ENCODE data around the gene SDR9C7.
A peak's percentile ranks its signal among the peaks of the same experiment; 100 is the strongest.
"Not testable (repeated sequence)": the region's sequence is repeated elsewhere in the genome, so short reads cannot be mapped to it uniquely, and the experiment has no call there.

The SDR9C7 gene

DNA sequence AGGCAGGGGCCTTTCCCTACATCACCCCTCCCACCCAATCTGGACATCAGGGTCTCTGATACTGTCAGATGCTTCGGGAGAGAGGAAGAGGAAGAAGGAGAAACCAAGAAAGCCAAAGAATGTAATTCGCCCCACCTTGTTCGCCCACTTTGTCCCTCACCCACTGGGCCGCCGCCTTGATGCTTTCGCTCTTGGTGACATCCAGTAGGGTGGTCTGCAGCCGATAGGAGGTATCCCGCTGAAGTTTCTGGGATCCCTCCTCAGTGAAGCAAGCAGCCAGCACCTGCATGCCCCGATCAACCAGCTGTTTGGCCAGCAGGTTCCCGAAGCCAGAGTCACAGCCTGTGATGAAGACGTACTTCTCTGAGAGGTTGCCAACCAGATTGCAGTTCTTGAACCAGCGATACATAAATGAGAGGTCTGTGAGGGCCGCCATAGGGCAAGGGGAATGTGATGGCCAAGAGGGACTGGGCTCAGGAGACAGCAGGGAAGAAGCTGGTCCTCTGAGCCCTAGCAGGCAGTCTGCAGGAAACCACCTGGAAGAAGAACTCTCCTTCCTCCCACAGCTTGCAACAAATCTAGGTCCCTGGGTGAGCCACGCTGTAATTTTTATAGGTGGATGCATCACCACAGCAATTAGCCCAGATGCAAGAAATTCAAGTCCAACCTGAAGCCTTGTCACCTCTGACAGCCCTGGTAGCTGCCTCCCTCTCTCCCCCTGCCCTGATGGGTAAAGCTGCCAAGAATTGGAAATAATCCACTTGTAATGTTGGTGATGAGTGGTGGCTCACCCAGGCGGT, at the start of gene SDR9C7:
Gene SDR9C7 (minus strand): TSS at position 583 of the 800 bp plus-strand sequence. CDS start 147 bp downstream, at position 436.
- no peak for DNase-seq (ENCODE audit: low read depth)

DNA sequence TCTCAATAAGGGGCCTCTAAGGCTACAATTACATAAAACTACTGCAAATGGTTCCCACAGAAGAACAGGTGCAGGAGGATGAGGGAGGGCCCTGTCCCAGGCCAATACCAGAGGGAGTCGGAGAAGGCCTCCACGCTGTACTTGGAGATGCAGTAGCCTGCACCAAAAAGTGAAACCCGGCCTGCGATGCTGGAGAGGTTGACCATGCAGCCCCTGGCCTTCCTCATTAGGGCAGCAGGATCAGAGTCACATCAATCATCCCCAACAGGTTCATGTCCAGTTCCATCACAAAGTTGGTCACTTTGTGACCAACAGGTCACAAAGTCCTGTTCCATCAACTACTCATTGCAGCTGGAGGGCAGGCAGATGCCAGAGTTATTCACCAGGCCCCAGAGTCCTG, 49.2 kb upstream of the SDR9C7 start:
- no peak for DNase-seq (ENCODE audit: low read depth)

DNA sequence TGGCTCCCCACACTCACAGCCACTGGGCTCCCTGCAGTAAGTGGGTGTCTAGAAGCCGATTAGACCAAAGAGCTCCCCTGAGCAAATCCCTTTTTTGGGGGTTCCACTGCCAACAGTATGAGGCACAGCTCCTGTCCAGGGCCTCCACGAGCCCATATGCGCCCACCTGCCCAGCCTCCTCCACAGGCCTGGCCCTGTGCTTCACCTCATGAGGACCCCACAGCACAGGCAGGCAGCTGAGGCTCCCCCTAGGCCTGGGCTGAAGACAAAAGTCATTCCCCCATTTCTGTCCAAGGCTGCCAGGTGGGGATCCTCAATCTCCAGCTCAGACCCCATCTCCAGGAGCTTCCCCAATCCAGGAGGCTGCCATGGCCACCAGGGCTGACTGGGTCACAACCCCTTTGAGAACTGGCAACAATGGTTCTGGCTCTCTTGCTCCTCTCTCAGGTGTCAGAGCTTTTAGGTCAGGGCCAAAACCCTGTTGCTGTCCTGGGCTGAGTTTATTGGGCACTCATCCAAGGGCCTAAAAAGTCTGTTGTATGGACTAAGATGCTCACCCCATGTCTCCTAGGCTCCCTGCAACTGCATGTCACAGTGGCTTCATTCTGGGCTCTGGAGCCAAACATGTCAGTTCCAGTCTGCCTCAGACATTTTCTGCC, 48.5 kb upstream of the SDR9C7 start:
- not testable (repeated sequence) for DNase-seq (ENCODE audit: low read depth)

DNA sequence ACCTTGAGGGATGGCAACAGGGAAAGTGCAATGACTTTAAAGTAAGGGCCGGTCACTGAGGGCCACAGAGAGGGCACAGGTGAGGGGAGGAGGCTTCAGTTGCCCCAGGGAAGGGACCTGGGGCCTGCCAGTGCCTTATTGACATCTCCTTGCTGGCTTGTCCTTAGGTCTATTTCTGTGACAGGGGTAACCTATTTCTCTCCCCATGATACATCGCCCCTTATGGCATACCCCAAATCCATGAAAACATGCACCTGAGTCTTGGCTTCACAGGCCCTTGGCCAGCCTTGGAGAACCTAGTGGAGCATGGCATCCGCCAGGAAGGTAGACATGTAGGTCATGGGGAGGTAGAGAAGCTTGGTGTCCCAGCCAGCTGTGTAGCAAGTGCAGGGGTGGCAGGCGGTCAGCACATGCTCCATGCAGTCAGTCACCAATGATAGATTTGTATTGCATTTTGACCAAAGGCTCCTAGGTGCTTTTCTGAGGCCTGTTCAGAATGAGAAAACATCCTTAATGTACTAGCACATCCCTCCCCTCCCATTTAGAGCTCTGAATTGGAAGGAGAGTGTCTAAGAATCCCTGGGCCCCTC, 46.8 kb upstream of the SDR9C7 start:
- DNase-seq (ENCODE audit: low read depth) = no peak

DNA sequence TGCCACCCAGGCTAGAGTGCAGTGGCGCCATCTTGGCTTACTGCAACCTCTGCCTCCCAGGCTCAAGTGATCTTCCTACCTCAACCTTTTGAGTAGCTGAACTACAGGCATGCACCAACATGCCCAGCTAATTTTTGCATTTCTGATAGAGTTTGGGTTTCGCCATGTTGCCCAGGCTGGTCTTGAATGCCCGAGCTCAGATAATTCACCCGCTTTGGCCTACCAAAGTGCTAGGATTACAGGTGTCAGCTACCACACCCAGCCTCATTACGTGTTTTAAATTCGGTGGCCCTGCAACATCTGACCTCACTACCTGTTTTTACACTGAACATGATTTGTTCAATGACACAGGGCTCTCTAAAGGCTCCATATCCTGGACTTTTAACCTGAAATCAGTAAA, 46.1 kb upstream of the SDR9C7 start:
- DNase-seq (ENCODE audit: low read depth) = no peak

DNA sequence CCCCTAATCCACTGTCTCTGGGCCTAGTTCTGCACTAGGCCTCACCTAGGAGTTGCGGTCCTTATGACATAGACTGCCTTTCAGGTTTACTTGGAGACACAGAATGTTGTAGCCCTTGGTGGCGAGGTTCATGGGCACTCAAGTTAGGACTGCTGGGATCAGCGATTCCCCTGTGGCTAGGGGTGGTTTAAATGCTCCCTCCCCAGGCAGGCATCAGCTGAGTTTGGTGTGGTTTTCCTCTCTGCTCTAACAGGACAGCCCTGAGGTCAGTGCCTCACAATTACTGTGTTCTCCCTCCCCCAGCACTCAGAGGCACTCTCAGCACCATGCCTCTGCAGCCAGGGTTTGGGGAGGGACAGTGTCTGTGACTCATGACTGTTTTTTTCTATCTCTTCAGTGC, 45.4 kb upstream of the SDR9C7 start:
- no peak for DNase-seq (ENCODE audit: low read depth)

DNA sequence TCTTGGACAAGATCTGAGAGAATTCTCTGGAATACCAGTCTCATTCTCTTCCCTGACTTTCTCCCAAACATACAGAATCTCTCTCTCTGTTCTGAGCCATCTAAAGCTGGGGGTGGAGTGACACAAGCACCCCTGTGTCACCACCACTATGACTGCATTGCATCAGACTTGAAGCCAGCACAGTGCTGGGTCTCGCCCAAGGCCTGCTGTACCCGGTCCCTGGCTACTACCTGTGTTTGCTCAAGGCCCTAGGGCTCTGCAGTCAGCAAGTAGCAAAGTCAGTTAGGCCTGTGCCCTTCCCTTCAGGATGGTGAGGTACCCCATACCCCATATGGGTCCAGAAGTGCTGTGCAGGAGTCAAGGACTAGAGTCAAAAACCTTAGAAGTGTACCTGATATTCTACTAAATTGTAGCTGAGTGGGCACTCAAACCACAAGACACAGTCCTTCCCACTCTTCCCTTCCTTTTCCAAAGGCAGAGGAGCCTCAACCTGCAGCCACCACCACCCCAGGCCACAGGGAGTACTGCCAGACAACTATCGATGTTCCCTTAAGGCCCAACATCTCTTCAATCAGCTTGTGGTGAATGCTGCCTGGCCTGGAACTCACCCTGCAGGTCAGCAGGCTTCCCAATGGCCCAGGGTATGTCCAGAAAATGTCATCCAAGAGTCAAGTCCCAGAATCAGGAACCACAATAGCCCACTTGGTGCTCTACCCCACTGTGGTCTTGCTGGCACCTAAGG, 44.4 kb upstream of the SDR9C7 start:
- DNase-seq (ENCODE audit: low read depth) = no peak

DNA sequence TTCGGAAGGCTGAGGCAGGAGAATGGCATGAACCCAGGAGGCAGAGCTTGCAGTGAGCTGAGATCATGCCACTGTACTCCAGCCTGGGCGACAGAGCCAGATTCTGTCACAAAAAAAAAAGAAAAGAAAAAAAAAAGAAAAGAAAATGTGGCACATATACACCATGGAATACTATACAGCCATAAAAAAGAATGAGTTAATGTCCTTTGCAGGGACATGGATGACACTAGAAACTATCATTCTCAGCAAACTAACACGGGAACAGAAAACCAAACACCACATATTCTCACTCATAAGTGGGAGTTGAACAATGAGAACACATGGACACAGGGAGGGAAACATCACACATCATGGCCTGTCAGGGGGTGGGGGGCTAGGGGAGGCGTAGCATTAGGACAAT, 43.2 kb upstream of the SDR9C7 start:
- not testable (repeated sequence) for DNase-seq (ENCODE audit: low read depth)

DNA sequence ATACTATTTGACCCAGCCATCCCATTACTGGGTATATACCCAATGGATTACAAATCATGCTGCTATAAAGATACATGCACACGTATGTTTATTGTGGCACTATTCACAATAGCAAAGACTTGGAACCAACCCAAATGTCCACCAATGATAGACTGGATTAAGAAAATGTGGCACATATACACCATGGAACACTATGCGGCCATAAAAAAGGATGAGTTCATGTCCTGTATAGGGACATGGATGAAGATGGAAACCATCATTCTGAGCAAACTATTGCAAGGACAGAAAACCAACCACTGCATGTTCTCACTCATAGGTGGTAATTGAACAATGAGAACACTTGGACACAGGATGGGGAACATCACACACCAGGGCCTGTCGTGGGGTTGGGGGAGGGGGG, 40.0 kb upstream of the SDR9C7 start:
- DNase-seq (ENCODE audit: low read depth) = not testable (repeated sequence)

DNA sequence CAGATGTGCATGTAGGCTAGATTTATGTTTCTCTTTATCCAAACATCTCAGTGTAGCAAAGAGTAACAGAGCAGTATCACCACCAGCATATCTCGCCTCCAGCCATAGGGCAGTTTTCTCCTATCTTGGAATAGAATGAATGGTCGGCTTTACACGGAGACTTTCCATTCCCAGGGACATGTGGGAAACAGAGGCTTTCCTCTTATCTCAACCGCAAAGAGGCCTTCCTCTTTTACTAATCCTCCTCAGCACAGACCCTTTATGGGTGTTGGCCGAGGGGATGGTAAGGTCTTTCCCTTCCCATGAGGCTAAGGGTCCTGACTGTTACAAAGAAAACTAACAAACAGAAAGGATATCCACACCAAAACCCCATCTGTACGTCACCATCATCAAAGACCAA, 34.7 kb upstream of the SDR9C7 start:
- DNase-seq (ENCODE audit: low read depth) = peak; percentile 16

DNA sequence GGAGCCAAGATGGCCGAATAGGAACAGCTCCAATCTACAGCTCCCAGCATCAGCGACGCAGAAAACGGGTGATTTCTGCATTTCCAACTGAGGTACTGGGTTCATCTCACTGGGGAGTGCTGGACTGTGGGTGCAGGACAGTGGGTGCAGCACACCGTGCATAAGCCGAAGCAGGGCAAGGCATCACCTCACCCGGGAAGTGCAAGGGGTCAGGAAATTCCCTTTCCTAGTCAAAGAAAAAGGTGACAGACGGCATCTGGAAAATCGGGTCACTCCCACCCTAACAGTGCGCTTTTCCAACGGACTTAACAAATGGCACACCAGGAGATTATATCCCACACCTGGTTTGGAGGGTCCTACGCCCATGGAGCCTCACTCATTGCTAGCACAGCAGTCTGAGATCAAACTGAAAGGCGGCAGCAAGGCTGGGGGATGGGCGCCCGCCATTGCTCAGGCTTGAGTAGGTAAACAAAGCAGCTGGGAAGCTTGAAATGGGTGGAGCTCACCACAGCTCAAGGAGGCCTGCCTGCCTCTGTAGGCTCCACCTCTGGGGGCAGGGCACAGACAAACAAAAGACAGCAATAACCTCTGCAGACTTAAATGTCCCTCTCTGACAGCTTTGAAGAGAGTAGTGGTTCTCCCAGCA, 31.9 kb upstream of the SDR9C7 start:
- not testable (repeated sequence) for DNase-seq (ENCODE audit: low read depth)

DNA sequence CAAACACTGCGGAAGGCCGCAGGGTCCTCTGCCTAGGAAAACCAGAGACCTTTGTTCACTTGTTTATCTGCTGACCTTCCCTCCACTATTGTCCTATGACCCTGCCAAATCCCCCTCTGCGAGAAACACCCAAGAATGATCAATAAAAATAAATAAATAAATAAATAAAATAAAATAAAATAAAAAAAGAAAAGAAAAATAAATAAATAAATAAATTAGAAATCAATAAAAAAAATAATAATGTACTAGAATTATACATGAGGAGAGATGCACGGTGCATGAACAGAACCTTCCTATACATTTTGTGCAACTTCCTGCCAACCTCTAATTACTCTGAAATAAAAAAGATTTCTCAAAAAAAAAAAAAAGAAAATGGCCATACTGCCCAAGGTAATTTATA, 30.9 kb upstream of the SDR9C7 start:
- not testable (repeated sequence) for DNase-seq (ENCODE audit: low read depth)

DNA sequence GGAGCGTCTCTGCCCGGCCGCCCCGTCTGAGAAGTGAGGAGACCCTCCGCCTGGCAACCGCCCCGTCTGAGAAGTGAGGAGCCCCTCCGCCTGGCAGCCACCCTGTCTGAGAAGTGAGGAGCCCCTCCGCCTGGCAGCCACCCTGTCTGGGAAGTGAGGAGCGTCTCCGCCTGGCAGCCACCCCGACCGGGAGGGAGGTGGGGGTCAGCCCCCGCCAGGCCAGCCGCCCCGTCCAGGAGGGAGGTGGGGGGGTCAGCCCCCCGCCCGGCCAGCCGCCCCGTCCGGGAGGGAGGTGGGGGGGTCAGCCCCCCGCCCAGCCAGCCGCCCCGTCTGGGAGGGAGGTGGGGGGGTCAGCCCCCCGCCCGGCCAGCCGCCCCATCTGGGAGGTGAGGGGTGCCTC, 29.3 kb upstream of the SDR9C7 start:
- not testable (repeated sequence) for DNase-seq (ENCODE audit: low read depth)

DNA sequence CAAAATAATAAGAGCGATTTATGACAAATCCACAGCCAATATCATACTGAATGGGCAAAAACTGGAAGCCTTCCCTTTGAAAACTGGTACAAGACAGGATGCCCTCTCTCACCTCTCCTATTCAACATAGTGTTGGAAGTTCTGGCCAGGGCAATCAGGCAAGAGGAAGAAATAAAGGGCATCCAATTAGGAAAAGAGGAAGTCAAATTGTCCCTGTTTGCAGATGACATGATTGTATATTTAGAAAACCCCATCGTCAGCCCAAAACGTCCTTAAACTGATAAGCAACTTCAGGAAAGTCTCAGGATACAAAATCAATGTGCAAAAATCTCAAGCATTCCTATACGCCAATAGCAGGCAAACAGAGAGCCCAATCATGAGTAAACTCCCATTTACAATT, 28.0 kb upstream of the SDR9C7 start:
- not testable (repeated sequence) for DNase-seq (ENCODE audit: low read depth)

DNA sequence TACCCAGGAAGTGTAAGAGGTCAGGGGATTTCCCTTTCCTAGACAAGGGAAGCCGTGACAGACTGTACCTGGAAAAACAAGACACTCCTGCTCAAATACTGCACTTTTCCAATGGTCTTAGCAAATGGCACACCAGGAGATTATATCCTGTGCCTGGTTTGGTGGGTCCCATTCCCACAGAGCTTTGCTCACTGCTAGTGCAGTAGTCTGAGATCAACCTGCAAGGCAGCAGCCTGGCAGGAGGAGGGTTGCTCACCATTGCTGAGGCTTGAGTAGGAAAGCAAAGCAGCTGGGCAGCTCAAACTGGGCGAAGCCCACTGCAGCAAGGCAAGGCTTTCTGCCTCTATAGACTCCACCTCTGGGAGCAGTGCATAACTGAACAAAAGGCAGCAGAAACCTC, 24.2 kb upstream of the SDR9C7 start:
- DNase-seq (ENCODE audit: low read depth) = no peak

DNA sequence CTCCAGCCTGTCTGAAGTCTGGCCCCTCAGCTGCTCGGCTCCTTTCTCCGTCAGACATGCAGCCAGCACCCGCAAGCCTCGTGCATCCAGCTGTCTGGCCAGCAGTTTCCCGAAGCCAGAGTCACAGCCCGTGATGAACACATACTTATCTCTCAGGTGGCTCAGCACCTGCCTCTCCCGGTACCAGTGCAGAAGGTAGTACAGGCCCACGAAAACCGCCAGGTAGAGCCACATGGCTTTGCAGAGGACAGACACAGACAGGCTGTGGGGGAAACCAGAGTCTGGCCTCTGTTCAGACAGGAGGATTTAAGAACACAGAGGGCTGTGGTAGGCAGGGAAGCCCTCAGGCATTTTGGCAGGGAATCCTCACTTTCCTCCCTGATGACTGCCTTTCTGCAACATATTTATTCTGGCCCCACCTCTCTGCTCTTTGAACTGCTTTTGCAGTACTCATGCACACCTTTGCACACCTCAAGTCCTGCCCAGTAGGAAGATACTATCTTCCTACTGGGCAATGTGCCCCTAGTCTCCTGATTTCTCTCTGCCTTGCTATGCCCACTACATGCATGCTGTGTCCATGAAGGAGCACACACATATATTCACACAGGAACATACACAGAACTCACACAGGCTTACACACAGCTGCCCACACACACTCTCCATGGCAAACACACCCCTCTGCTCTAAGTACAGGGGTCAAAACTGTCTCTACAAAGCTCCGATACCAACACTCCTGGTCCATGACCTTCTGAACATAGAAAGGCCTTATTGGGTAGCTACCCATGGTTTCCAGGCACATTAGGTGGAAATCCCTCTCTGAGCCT, 23.2 kb upstream of the SDR9C7 start, which contains the start of gene RDH16:
Gene RDH16 (minus strand): TSS at position 380 of the 824 bp plus-strand sequence. CDS start 146 bp downstream, at position 234.
- no peak for DNase-seq (ENCODE audit: low read depth)

DNA sequence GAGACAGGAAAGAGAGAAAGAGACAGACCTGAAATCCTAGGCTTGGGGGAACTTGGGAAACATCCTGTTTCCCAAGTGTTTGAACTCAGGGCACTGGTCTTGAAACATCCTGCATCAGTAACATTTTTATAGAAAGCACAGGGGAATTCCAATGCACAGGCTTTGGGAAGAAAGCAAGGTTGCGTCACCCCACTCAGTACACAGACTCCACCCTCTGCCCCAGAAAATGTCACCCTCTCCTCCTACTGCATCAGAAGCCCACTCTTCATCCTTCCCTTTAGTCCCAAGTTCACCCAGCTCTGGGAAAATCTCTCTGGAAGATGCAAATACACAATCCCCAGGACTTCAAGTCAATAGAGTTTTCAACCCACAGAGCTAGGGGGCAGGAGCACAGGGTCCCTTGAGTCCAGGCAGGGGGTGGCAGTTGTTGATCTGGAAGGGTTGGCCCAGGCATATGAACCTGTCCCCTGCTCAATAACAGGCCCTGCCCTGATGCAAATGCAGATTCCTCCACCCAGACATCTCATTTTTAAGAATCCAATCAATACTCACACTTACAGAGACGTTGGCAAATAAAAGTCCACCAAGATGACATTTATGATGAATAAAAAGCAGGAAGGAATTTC, 21.5 kb upstream of the SDR9C7 start:
- peak; percentile 17 for DNase-seq (ENCODE audit: low read depth)

DNA sequence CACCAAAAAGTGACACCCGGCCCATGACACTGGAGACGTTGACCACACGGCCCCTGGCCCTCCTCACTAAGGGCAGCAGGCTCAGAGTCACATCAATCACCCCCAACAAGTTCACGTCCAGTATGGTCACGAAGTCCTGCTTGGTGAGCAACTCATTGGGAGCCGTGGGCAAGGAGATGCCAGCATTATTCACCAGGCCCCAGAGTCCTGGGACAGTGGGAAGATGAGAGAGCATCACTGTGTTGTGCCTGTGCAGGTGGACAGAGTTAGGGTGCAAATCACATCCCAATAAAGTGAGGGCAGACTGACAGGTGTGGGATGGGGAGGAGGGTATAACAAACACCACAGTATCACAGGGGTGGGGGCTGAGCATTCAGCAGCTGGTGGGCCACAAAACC, 20.7 kb upstream of the SDR9C7 start:
- no peak for DNase-seq (ENCODE audit: low read depth)

DNA sequence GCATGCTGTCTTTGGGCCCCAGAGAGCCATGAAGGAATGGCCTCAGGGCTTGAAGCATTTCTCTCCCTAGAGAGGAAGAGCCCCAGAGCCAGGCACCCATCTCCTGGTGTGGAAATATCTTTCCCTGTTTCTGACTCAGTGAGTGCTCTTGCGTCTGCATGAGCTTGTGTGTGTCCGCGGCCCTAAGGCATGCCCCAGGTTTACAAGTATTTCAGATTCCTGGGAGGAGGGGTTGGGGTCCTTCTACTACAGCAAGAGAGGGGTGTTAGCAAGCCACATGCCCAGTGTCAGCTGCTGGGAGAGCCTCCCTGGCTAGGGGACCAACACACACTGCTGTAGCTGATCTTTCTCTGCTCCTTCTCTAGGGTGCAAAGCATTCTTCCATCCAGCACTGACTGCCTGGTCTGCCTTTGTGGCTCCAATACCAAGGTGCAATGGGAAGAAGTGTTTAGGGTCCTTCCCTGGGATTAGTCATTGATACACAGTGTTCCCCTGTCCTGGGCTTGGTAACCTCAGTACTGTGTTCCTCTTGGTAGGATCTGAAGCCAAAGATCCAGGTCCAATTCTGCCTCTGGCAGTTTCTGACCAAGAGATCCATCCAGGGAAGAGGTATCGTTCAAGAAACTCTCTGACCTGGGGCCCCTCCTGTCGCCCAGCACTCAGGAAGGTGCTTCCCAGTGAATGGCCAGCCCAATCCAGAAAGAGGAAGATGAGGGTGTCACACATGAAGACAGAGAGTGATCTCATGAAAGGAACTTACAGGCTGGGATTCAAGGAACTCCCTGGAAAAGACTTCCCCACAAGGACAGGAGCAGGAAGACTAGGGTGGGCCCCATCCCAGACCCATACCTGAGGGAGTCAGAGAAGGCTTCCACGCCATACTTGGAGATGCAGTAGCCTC, 20.1 kb upstream of the SDR9C7 start:
- no peak for DNase-seq (ENCODE audit: low read depth)

Data from amniotic epithelial cell (primary cell).